ENCODE results near the gene TRIM3.
A peak's percentile ranks its signal among the peaks of the same experiment; 100 is the strongest.

GRCh38 chr11:6438979-6439571 lies 34.7 kb downstream of the TRIM3 start:
- peak; percentile 31 to 71 (median 51) for TF ChIP-seq CTCF (IDR thresholded peaks at IDR 0.05)
- no peak for TF ChIP-seq POLR2A (IDR thresholded peaks at IDR 0.05)
- TF ChIP-seq POLR2AphosphoS5 (IDR thresholded peaks at IDR 0.05) = no peak
- no peak for TF ChIP-seq EP300 (IDR thresholded peaks at IDR 0.05)
